ENCODE data around the gene RAD21L1. TPM values are rescaled to one million over a fixed set of nuclear protein-coding genes. Genes with fewer than 3 reads are reported as not detected.
A peak's percentile ranks its signal among the peaks of the same experiment; 100 is the strongest.
"Not testable (repeated sequence)": the region's sequence is repeated elsewhere in the genome, so short reads cannot be mapped to it uniquely, and the experiment has no call there.

The RAD21L1 gene
- total RNA-seq, 2 donors from 2014 or later, result 1.4 TPM; not detected in 1

- 91 to 92% methylated on average over 7 to 19 of the region's 19 CpGs for WGBS, 2 experiments (ENCODE audit: insufficient coverage in 1 of 2, insufficient read length in 1 of 2)
- not testable (repeated sequence) for H3K4me3 ChIP-seq (ENCODE audit: low read length); H3K9me3 ChIP-seq (ENCODE audit: control insufficient read depth, low read length); H3K27ac ChIP-seq (ENCODE audit: low read depth, low read length); H3K4me1 ChIP-seq (ENCODE audit: control insufficient read depth, insufficient read depth, low read length); H3K36me3 Mint-ChIP-seq (ENCODE audit: low read depth); DNase-seq; H3K36me3 ChIP-seq (ENCODE audit: control insufficient read depth, insufficient read depth, low read length); H3K27ac Mint-ChIP-seq; H3K9ac ChIP-seq (ENCODE audit: extremely low read depth, low read length, poor library complexity, severe bottlenecking); H3K4me3 Mint-ChIP-seq
- H3K9me3 Mint-ChIP-seq, result peaks cover 18% of the 10 kb centered on the region
- peaks cover 47% of the 10 kb centered on the region for H3K27me3 Mint-ChIP-seq (ENCODE audit: insufficient read depth)
- peaks cover 11% of the 10 kb centered on the region for H3K4me1 Mint-ChIP-seq
- H3K27me3 ChIP-seq (ENCODE audit: control insufficient read depth, insufficient read depth, low read length, poor library complexity, severe bottlenecking), result peaks cover 24% of the 10 kb centered on the region
- peak; percentile 48 for TF ChIP-seq CTCF (conservative IDR thresholded peaks at IDR 0.05)
Observed at GRCh38 chr20:1216527-1217427, 9.1 kb upstream of the RAD21L1 start.

GRCh38 chr20:1222750-1223149 lies 3.1 kb upstream of the RAD21L1 start:
- H3K4me3 Mint-ChIP-seq; H3K4me3 ChIP-seq (ENCODE audit: low read length); DNase-seq; H3K4me1 Mint-ChIP-seq; H3K36me3 Mint-ChIP-seq (ENCODE audit: low read depth); H3K36me3 ChIP-seq (ENCODE audit: control insufficient read depth, insufficient read depth, low read length); H3K27ac ChIP-seq (ENCODE audit: low read depth, low read length); H3K4me1 ChIP-seq (ENCODE audit: control insufficient read depth, insufficient read depth, low read length); H3K9me3 ChIP-seq (ENCODE audit: control insufficient read depth, low read length); H3K9ac ChIP-seq (ENCODE audit: extremely low read depth, low read length, poor library complexity, severe bottlenecking); H3K27ac Mint-ChIP-seq: not testable (repeated sequence)
- H3K27me3 Mint-ChIP-seq (ENCODE audit: insufficient read depth), result peaks cover 64% of the 10 kb centered on the region
- H3K9me3 Mint-ChIP-seq, result peaks cover 16% of the 10 kb centered on the region
- 100% methylated on average over 2 of the region's 4 CpGs; no CpG with 5 or more reads in 1 of the 2 experiments for WGBS, 2 experiments (ENCODE audit: insufficient coverage in 1 of 2, insufficient read length in 1 of 2)
- H3K27me3 ChIP-seq (ENCODE audit: control insufficient read depth, insufficient read depth, low read length, poor library complexity, severe bottlenecking), result peaks cover 24% of the 10 kb centered on the region

GRCh38 chr20:1224205-1224890 lies 1.5 kb upstream of the RAD21L1 start:
- no peak overlapping the region for H3K27ac ChIP-seq (ENCODE audit: low read depth, low read length)
- H3K27me3 ChIP-seq (ENCODE audit: control insufficient read depth, insufficient read depth, low read length, poor library complexity, severe bottlenecking), result peaks cover 39% of the 10 kb centered on the region
- H3K4me1 Mint-ChIP-seq, result peaks cover 3% of the 10 kb centered on the region
- WGBS, 2 experiments (ENCODE audit: insufficient coverage in 1 of 2, insufficient read length in 1 of 2), result 91 to 92% methylated on average over 6 to 20 of the region's 20 CpGs
- H3K9ac ChIP-seq (ENCODE audit: extremely low read depth, low read length, poor library complexity, severe bottlenecking), result no peak overlapping the region
- no peaks in the 10 kb centered on the region for H3K9me3 ChIP-seq (ENCODE audit: control insufficient read depth, low read length)
- H3K4me3 ChIP-seq (ENCODE audit: low read length), result no peak overlapping the region
- no peak for TF ChIP-seq CTCF (conservative IDR thresholded peaks at IDR 0.05)
- peaks cover 6% of the 10 kb centered on the region for H3K9me3 Mint-ChIP-seq
- no peaks in the 10 kb centered on the region for H3K36me3 ChIP-seq (ENCODE audit: control insufficient read depth, insufficient read depth, low read length)
- H3K4me1 ChIP-seq (ENCODE audit: control insufficient read depth, insufficient read depth, low read length), result no peaks in the 10 kb centered on the region
- no peak overlapping the region for H3K4me3 Mint-ChIP-seq
- H3K36me3 Mint-ChIP-seq (ENCODE audit: low read depth), result no peaks in the 10 kb centered on the region
- H3K27me3 Mint-ChIP-seq (ENCODE audit: insufficient read depth), result peaks cover 65% of the 10 kb centered on the region
- DNase-seq, result no peak
- no peak overlapping the region for H3K27ac Mint-ChIP-seq

Measured in endodermal cell (in vitro differentiated cells).